ENCODE results near the gene COX8C.

- TF ChIP-seq POLR2A (IDR thresholded peaks at IDR 0.05), result no peak
- no peak for TF ChIP-seq CTCF (IDR thresholded peaks at IDR 0.05)
These were observed 23.9 kb upstream of the COX8C start for GRCh38 chr14:93322929-93323599.
